CD4-positive, alpha-beta T cell treated with Interleukin-15 for 4 hours (primary cell): Measurements from ENCODE around the gene TREH.
"Not testable (repeated sequence)": the region's sequence is repeated elsewhere in the genome, so short reads cannot be mapped to it uniquely, and the experiment has no call there.

Source experiments
- DNase-seq: peaks from one replicate; pipeline ENCODE4 v3.0.0-alpha.2; 2020; ENCODE audit warnings: low spot score

Gene TREH

GRCh38 chr11:118628861-118629549 is 50.4 kb downstream of the TREH start:
- no peak for DNase-seq

GRCh38 chr11:118628432-118628831 is 51.0 kb downstream of the TREH start:
- no peak for DNase-seq

GRCh38 chr11:118628031-118628430 is 51.4 kb downstream of the TREH start:
- DNase-seq, result no peak

- no peak for DNase-seq
Measured at GRCh38 chr11:118627566-118627965, 51.9 kb downstream of the TREH start.

- no peak for DNase-seq
Measured at GRCh38 chr11:118625976-118626375, 53.5 kb downstream of the TREH start.

- DNase-seq, result no peak
Measured at GRCh38 chr11:118625036-118625690, 54.3 kb downstream of the TREH start.

- DNase-seq, result no peak
Measured at GRCh38 chr11:118623269-118623655, 56.2 kb downstream of the TREH start.

GRCh38 chr11:118622376-118623268 is 56.8 kb downstream of the TREH start:
- no peak for DNase-seq

GRCh38 chr11:118621784-118622375 is 57.6 kb downstream of the TREH start:
- no peak for DNase-seq

- peak; percentile 3 for DNase-seq
Measured at GRCh38 chr11:118621071-118621783, 58.2 kb downstream of the TREH start.

- DNase-seq, result no peak
Measured at GRCh38 chr11:118620529-118621070, 58.9 kb downstream of the TREH start.

- DNase-seq, result no peak
Measured at GRCh38 chr11:118619444-118620197, 59.8 kb downstream of the TREH start.

GRCh38 chr11:118618991-118619375 is 60.5 kb downstream of the TREH start:
- no peak for DNase-seq

- DNase-seq, result no peak
Measured at GRCh38 chr11:118618115-118618990, 61.1 kb downstream of the TREH start.

GRCh38 chr11:118615976-118616371 is 63.5 kb downstream of the TREH start:
- DNase-seq, result no peak

GRCh38 chr11:118615282-118615975 is 64.0 kb downstream of the TREH start:
- DNase-seq, result no peak

GRCh38 chr11:118614511-118614910 is 64.9 kb downstream of the TREH start:
- DNase-seq, result no peak

GRCh38 chr11:118612378-118612777 is 67.1 kb downstream of the TREH start:
- DNase-seq, result no peak

- DNase-seq, result not testable (repeated sequence)
Measured at GRCh38 chr11:118611433-118611795, 68.0 kb downstream of the TREH start.
